HTERT RPE-1 (cell line): ENCODE results near the gene MRPL24.

Experiments used
- in situ Hi-C: fragments of 300-500 bp; cut with MboI; formaldehyde crosslinking; loops from 4 replicates; pipeline ENCODE4 v1.14.3; 2020; ENCODE audit warnings: low sequenced_read_pairs

MRPL24 gene

DNA sequence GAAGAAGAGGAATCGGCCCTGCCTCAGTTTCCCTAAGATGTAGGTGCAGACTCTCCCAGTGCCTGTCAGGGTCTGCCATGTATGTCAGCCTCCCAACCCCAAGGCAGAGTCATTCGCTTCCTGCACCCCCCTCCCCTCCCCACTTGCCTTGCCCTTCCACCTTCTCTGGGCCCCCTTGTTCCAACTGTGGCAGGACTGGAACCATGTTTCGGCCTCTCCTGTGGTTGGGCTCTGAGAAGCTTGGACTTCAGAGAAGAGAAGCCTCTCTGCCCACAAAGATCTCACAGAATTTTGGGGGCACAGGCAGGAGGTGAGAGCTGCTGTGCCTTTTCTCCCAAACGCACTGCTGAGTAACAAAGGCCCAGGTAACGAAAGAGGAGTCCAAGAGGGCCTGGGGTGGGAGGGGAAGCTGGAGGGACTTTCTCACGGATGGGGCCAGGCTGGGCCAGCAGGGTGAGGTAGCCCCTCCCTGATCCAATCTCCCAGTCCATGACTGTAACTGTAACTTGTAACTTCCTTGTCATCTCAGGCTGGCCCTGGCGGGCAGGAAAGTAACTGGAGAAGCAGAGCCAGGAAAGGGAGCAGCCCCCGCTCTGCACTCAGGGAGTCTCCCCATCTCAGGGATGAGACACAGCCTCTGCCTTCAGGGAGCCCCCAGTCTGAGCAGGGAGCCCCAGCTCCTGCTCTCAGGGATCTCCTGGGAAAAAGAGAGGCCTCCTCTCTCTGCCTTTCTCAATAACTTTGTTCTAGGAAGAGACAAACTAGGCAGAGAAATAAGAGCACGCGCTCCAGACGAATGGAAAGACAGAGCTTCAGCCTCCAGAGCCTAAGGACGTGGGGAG, 46.8 kb downstream of the MRPL24 start:
- in situ Hi-C loops: no loop called here

DNA sequence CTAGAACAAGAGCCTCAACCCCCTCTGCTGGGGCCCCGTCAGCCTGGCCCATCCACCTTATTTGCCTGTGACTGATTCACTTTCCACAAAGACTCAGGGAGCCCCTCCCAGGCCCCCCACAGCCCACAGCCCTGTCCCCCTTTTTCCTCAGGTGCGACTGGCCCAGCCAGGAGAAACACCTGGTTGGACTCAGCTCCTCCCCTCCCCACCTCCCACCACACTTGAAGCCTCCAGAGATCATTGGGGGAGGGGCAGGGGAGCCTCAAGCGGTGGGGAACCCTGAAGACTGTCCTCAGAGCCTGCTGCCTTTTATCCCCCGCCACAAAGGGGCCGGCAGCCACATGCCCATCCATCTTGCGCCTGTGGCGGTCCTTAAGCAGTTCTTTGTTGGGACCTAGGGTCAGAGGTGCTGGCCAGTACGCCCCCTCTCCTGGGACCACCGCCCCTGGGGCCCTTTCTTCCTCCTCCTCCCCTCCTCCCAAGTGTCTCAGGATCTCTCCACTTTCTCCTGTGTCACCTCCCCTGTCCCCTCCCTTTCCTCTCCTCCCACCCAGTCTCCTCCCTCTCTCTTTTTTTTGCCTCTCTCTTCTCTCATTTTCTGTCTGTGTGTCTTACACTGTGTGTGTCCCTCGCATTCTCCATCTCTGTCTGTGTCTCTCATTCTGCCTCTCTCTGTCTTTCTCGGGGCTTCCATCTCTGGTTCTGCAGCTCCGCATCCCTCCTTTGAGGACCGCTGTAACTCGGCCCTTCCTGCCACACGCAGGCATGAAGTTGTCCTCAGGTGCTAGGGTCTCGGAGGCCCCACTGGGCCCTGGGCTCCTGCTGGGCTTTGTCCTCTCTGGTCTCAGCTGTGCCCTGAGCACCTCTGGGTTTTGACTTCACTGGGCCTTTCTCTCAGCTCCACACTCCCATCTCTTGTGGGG, 47.7 kb downstream of the MRPL24 start:
- in situ Hi-C loops: no loop called here

DNA sequence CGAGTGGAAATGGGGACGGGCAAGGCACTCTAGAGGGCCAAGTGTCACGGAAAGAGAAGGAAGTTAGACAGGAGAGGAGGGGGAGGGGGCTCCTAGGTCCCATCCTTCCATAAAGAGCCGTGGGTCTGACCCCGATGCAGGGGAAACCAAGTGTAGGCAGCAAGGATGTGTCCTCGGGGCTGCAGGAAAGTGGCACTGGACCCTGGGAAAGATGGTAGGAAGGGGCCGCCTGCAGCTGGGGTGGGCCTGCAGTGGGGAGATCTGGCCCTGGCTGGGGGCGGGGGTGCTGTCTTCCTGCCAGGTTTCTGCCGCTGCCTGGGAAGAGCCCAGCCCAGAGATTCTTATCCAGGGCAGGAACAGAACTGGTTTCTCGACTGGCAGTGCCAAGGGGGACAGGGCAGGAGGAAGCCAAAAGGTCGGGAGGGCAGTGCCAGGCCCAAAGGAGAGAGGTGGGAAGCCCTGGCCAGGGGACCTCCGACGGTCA, 48.4 kb downstream of the MRPL24 start:
- in situ Hi-C loops: no loop called here

DNA sequence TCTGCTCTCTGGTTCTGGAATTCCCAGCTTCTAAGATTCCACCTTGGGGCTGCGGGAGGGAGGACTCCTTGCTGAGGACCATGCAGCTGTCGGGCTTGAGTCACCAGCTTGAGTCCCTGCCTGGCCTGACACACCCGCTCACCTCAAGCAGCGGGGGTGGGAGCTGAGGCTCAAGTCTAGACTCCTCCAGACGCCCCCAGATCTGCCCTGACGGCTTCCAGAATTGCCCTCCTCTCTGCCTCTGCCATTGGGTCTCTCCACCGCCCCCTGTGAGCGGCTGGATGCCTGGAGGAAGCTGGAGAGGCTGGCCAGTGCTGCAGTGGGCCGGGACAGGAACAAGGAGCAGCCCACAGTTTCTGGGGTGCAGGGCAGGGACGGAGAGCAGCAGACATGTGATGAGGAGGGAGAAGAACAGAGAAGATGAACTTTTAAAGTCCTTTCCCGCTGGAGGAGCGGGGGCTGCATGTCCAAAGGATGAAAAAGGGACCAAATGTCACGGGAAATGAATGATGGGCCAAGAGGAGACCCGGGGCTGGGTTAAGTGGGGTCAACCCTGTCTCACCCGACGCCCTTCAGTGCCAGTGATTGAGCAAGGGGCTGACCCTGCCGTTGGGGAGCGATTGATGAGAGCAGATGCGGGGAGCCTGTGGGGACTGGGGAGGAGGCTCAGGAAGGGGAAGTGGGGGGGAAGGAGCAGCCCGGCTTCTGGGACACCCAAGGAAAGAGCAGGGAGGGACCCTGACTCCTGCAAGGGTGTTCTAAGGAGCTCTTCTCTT, 49.0 kb downstream of the MRPL24 start:
- in situ Hi-C loops: no loop called here

DNA sequence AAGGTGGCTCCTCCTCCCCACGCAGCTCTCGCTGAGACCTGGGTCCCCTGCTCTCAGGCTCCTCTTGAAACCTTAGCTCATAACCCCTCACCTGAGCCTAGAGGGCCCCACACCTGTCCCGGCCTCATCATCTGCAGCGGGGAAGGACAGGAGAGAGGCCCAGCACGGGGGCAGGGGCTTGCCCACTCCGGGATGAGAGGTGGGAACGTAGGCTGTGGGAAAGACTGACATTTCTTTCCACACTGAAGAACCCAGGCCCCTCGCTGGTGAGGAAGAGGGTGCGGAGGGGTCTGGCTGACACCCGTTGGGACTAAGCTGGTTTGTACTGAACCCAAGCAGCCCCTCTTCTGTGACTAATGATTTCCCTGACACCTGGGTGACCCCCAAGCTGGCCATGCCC, 49.7 kb downstream of the MRPL24 start:
- in situ Hi-C loops: no loop called here

DNA sequence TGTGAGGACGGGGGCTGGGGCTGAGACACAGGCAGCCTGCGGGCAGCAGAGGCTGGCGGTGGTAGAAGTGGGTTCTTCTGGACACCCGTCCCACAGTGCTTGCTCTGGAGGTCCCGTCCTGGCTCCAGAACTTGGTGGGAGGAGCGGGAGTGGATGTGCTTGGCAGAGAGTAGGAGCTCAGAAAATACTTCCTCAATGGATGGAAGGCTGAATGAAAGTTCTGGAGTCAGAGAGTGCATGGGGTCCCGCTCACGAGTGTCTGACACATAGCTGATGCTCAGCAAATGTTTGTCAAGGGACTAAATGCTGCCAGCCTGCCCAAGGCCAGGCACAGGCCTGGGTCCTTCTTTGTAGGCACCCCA, 50.2 kb downstream of the MRPL24 start:
- in situ Hi-C loops: no loop called here

DNA sequence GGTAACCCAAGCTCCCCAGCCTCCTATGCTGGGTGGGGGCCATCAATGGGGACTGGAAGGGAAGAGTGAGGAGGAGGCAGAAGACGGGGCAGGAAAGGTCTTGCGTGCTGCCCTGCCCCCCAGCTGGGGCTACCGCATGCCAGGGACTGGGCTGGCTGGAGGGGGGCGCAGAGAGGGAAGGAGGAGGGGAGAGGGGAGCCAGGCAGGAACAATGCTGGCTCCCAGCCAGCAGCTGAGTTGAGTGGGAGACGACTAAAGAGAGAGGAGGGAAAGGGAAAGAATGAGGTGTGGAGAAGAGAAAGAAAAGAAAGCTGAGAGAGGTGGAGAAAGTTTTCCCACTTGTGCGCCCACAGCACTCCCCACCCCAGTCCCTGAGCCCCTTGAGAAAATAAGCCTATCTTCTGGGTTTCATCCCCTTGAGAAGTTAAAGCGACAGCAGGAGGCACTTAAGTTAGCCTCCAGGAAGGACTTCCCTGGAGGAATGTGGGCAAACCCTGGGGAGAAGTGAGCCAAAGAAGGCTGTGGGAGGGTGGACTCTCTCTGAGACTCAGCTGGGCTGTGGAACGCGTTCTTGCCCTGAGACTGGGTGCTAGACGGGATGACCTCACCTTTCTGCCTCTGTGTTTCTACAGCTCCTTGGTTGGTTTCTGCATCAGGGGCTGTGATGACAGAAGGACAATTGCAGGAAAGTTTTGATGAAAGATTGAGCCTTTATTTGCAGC, 50.8 kb downstream of the MRPL24 start:
- in situ Hi-C loops: no loop called here

DNA sequence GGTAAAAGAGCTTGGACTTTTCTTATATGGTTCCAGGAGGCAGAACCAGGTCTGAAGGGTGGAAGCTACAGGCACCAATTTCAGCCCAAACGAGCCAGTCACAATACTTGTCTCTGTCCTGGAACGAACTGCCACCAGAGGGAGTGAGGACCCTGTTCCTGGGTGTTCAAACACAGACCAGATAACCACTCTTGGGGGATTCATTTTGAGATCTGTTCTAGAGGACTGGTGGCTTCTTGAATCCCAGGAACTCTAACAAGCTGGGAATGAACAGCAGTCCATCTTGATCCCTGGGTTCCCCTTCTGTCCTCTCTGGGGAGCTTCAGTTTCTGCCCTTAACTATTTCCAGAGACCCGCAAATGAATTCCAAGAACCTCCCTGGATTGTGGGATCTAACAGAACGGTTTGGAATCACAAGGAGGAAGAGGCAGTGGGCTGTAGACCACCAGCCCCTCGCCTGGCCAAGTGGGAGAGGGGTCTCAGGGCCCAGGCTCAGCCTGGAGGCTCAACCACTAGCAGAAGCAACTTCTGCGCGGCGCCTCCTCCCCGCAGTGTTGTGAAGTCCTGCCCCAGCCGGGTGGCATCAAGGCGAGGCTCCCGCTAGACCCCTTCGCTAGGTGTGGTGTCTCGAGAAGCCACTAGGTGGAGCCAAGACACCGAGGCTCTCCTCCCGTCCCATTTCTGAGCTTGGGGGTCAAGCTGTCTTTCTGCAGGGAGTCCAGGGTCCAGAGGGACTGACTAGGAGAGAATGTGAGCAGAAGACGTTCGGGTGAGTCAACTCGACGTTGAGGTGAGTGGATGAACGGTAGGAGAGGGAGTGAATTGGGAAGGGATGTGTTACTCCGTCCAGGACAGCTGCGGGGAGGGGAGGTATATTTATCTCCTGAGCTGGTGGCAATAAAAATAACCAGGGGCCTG, 51.6 kb downstream of the MRPL24 start:
- in situ Hi-C loops: no loop called here
